ENCODE data around the gene CAMK2A. TPM values are rescaled to one million over a fixed set of nuclear protein-coding genes. Genes with fewer than 3 reads are reported as not detected.

Gene CAMK2A
- total and polyA plus RNA-seq, 2 experiments from 2014 or later: 1.2 to 2.6 TPM

DNA sequence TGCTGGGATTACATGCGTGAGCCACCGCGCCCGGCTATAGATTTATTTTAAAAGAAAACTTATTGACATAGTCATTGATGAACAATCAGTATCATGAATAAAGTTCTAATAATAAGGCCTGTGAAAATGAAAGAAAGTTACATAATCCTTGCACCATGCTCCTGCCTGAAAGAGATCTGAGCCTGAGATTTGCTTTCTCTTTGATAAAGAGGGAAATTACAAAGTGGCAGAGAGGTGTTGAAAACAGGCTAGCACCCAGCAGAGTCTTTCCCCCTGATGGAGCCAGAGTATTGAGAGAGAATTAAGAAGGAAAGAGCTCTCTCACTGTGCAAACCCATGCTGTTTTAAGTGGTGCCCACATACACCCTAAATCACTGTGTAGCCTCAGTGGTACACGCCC lies 62.5 kb downstream of the CAMK2A start:
- 91% methylated on average over 5 of the region's 5 CpGs for WGBS (ENCODE audit: low lambda C conversion rate, missing lambda C conversion rate)
- no peak for DNase-seq (ENCODE audit: low spot score)
- no peaks in the 10 kb centered on the region for H3K79me2 ChIP-seq
- H3K9me3 ChIP-seq (ENCODE audit: low read depth): no peaks in the 10 kb centered on the region
- no peaks in the 10 kb centered on the region for H4K20me1 ChIP-seq (ENCODE audit: insufficient read depth, poor library complexity, severe bottlenecking)
- no peak overlapping the region for H3K4me2 ChIP-seq
- no peak overlapping the region for H2AFZ ChIP-seq
- H3K27ac ChIP-seq: no peak overlapping the region
- TF ChIP-seq EZH2phosphoT487 (IDR thresholded peaks at IDR 0.05; ENCODE audit: low read depth, severe bottlenecking, unreplicated experiment) (no peak), EZH2 (IDR thresholded peaks at IDR 0.05; ENCODE audit: borderline replicate concordance) (no peak)
- TF ChIP-seq, protein P1, sequence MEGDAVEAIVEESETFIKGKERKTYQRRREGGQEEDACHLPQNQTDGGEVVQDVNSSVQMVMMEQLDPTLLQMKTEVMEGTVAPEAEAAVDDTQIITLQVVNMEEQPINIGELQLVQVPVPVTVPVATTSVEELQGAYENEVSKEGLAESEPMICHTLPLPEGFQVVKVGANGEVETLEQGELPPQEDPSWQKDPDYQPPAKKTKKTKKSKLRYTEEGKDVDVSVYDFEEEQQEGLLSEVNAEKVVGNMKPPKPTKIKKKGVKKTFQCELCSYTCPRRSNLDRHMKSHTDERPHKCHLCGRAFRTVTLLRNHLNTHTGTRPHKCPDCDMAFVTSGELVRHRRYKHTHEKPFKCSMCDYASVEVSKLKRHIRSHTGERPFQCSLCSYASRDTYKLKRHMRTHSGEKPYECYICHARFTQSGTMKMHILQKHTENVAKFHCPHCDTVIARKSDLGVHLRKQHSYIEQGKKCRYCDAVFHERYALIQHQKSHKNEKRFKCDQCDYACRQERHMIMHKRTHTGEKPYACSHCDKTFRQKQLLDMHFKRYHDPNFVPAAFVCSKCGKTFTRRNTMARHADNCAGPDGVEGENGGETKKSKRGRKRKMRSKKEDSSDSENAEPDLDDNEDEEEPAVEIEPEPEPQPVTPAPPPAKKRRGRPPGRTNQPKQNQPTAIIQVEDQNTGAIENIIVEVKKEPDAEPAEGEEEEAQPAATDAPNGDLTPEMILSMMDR (IDR thresholded peaks at IDR 0.05; ENCODE audit: poor library complexity): no peak
- no peaks in the 10 kb centered on the region for H3K36me3 ChIP-seq (replicated peaks; ENCODE audit: insufficient read depth, low read depth)
- no peaks in the 10 kb centered on the region for H3K9me2 ChIP-seq (replicated peaks; ENCODE audit: insufficient read depth)
- no peaks in the 10 kb centered on the region for H3K27me3 ChIP-seq
- no peaks in the 10 kb centered on the region for H3K4me1 ChIP-seq (ENCODE audit: insufficient read depth)
- no peak overlapping the region for H3K4me3 ChIP-seq

DNA sequence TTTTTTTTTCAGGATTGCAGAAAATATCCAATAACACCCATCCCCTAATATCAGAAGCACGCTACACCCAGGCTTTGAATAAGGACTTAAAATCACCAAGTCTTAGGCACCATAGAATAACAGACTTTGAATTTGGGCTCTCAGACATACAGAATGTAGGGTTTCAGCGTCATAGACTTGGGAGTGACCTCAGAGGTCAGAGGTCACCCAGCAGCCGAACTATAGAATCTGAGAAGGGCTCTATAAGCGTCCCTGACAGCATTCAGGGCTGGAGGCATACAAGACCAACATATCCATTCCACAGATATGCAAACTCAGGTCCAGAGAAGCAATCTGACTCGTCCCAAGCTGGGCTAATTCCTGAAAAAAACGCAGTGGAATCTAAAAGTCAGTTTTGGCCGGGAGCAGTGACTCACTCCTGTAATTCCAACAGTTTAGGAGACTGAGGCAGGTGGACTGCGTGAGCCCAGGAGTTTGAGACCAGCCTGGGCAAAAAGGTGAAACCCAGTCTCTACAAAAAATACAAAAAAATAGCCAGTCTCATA lies 65.0 kb downstream of the CAMK2A start:
- no peaks in the 10 kb centered on the region for H3K9me2 ChIP-seq (replicated peaks; ENCODE audit: insufficient read depth)
- no peak overlapping the region for H2AFZ ChIP-seq
- no peak overlapping the region for H3K4me3 ChIP-seq
- H3K4me2 ChIP-seq: no peak overlapping the region
- H3K27ac ChIP-seq: no peak overlapping the region
- no peaks in the 10 kb centered on the region for H3K9me3 ChIP-seq (ENCODE audit: low read depth)
- 67% methylated on average over 8 of the region's 8 CpGs for WGBS (ENCODE audit: low lambda C conversion rate, missing lambda C conversion rate)
- H4K20me1 ChIP-seq (ENCODE audit: insufficient read depth, poor library complexity, severe bottlenecking): no peaks in the 10 kb centered on the region
- no peaks in the 10 kb centered on the region for H3K79me2 ChIP-seq
- TF ChIP-seq, protein P1 (IDR thresholded peaks at IDR 0.05; ENCODE audit: poor library complexity): no peak
- TF ChIP-seq EZH2phosphoT487 (IDR thresholded peaks at IDR 0.05; ENCODE audit: low read depth, severe bottlenecking, unreplicated experiment) (no peak), EZH2 (IDR thresholded peaks at IDR 0.05; ENCODE audit: borderline replicate concordance) (no peak)
- no peaks in the 10 kb centered on the region for H3K27me3 ChIP-seq
- H3K36me3 ChIP-seq (replicated peaks; ENCODE audit: insufficient read depth, low read depth): no peaks in the 10 kb centered on the region
- no peaks in the 10 kb centered on the region for H3K4me1 ChIP-seq (ENCODE audit: insufficient read depth)
- DNase-seq (ENCODE audit: low spot score): no peak

DNA sequence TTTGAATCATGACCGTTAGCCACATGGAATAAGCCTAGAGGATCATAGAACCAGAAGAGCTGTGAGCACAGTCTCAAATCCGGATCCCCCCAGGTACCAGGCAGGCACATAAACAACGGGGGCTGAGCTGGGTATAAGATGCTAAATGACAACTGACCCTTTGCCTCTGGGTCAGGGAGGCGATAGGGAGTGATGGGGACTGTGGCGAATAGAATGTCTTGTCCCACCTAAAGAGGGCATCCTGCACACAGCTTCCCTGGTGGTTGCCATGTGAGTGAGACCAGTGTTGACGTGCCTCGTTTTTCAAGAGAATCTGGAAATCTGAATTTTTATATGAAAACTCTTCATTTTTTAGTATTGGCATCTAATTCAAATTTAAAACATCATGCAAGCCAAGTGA lies 66.1 kb downstream of the CAMK2A start:
- no peak overlapping the region for H2AFZ ChIP-seq
- no peaks in the 10 kb centered on the region for H3K9me3 ChIP-seq (ENCODE audit: low read depth)
- no peaks in the 10 kb centered on the region for H3K79me2 ChIP-seq
- no peak overlapping the region for H3K4me3 ChIP-seq
- H3K4me2 ChIP-seq: no peak overlapping the region
- no peaks in the 10 kb centered on the region for H3K9me2 ChIP-seq (replicated peaks; ENCODE audit: insufficient read depth)
- no peak overlapping the region for H3K27ac ChIP-seq
- TF ChIP-seq EZH2 (IDR thresholded peaks at IDR 0.05; ENCODE audit: borderline replicate concordance) (no peak), EZH2phosphoT487 (IDR thresholded peaks at IDR 0.05; ENCODE audit: low read depth, severe bottlenecking, unreplicated experiment) (no peak)
- TF ChIP-seq, protein P1 (IDR thresholded peaks at IDR 0.05; ENCODE audit: poor library complexity): no peak
- no peaks in the 10 kb centered on the region for H3K4me1 ChIP-seq (ENCODE audit: insufficient read depth)
- no peaks in the 10 kb centered on the region for H3K27me3 ChIP-seq
- H3K36me3 ChIP-seq (replicated peaks; ENCODE audit: insufficient read depth, low read depth): no peaks in the 10 kb centered on the region
- H4K20me1 ChIP-seq (ENCODE audit: insufficient read depth, poor library complexity, severe bottlenecking): no peaks in the 10 kb centered on the region
- WGBS (ENCODE audit: low lambda C conversion rate, missing lambda C conversion rate): 93% methylated on average over 7 of the region's 7 CpGs
- DNase-seq (ENCODE audit: low spot score): no peak
